Panc1 (cell line): Measurements from ENCODE around the gene TMPRSS6. TPM values are rescaled to one million over a fixed set of nuclear protein-coding genes. Genes with fewer than 3 reads are reported as not detected.

Experiments used
- ATAC-seq: fragments of 200-7000 bp; cut with Tn5 transposase; 2 replicates; pipeline ENCODE4 v1.9.1; 2020; ENCODE audit warnings: mild to moderate bottlenecking, moderate library complexity
- BruUV-seq: library from RNA; stranded (reverse); fragments of 400-500 nt; replicated peaks from 2 replicates; lab custom pipeline; 2021; lab: Mats Ljungman, UMichigan
- CTCF ChIA-PET: fragments of 300-600 bp; sonication (Branson Sonifier 250); formaldehyde crosslinking; loops from one replicate; lab custom pipeline; 2022; ENCODE audit warnings: antibody characterized with exemption; lab: Charles Lee
- POLR2A ChIA-PET: fragments of 300-600 bp; sonication (Branson Sonifier 250); formaldehyde crosslinking; loops from one replicate; lab custom pipeline; 2022; ENCODE audit warnings: antibody characterized with exemption; lab: Charles Lee
- DNase-seq: peaks from one replicate; pipeline ENCODE4 v3.0.0-alpha.2; 2010; ENCODE audit warnings: low read depth, low spot score
- H3K27ac ChIP-seq: 2 replicates; pipeline ENCODE4 v1.5.1; 2011; ENCODE audit warnings: mild to moderate bottlenecking, low read length, inconsistent platforms
- H3K27me3 ChIP-seq: fragments of 200-500 bp; sonication (Bioruptor generic); 2 replicates; pipeline ENCODE4 v1.6.0; 2014; ENCODE audit warnings: low read length, inconsistent platforms; ENCODE audit not compliant: control insufficient read depth, insufficient read depth
- H3K36me3 ChIP-seq: fragments of 200-500 bp; sonication (Bioruptor generic); 2 replicates; pipeline ENCODE4 v1.5.1; 2014; ENCODE audit warnings: inconsistent platforms, mild to moderate bottlenecking, low read length, moderate library complexity; ENCODE audit not compliant: control insufficient read depth, insufficient read depth
- H3K4me1 ChIP-seq: 2 replicates; pipeline ENCODE4 v1.5.1; 2011; ENCODE audit warnings: inconsistent platforms, mild to moderate bottlenecking, low read length, moderate library complexity; ENCODE audit not compliant: control insufficient read depth, insufficient read depth
- H3K4me3 ChIP-seq, 2 experiments: 2 replicates each; pipeline ENCODE4 v1.5.1; 2011 to 2012; ENCODE audit warnings: low read depth in 2 of 2, low read length in 2 of 2, mild to moderate bottlenecking in 2 of 2, inconsistent platforms in 1 of 2, moderate library complexity in 1 of 2
- H3K9me3 ChIP-seq: fragments of 200-500 bp; sonication (Bioruptor generic); 2 replicates; pipeline ENCODE4 v1.5.1; 2014; ENCODE audit warnings: low read depth, mild to moderate bottlenecking, inconsistent platforms, low read length, moderate library complexity; ENCODE audit not compliant: control insufficient read depth, insufficient read depth
- CTCF ChIP-seq: fragments of 450-650 bp; IDR thresholded peaks from 2 replicates; pipeline ENCODE4 v1.5.1; 2017; ENCODE audit warnings: mild to moderate bottlenecking
- POLR2AphosphoS5 ChIP-seq: IDR thresholded peaks from 2 replicates; pipeline ENCODE4 v1.6.1; 2012; ENCODE audit warnings: mild to moderate bottlenecking, low read depth, low read length, moderate library complexity
- REST ChIP-seq, 2 experiments: IDR thresholded peaks; 2 replicates each; pipeline ENCODE4 v1.6.1; 2011 to 2012; ENCODE audit warnings: low read depth in 2 of 2, control low read depth in 1 of 2, low read length in 1 of 2, mild to moderate bottlenecking in 1 of 2, moderate library complexity in 1 of 2; ENCODE audit not compliant: insufficient read depth in 1 of 2
- SIN3A ChIP-seq: IDR thresholded peaks from 2 replicates; pipeline ENCODE4 v1.6.1; 2012; ENCODE audit warnings: low read depth, mild to moderate bottlenecking, low read length, moderate library complexity, borderline replicate concordance; ENCODE audit not compliant: insufficient read depth
- TCF7L2 ChIP-seq: IDR thresholded peaks from 2 replicates; pipeline ENCODE4 v1.6.1; 2011; ENCODE audit warnings: mild to moderate bottlenecking, low read depth, low read length, inconsistent platforms
- in situ Hi-C: cut with HindIII; loops from 2 replicates; pipeline ENCODE4 v1.10.0; 2016; ENCODE audit warnings: low sequenced_read_pairs, low pct_unique_long_range_greater_than_20kb
- intact Hi-C: fragments of 100-400 bp; cut with micrococcal nuclease; formaldehyde crosslinking; loops from one replicate; pipeline ENCODE4 v1.10.0; 2022; ENCODE audit not compliant: unreplicated experiment
- total RNA-seq: library from RNA; stranded (reverse); gene quantifications from one replicate; pipeline ENCODE4 v1.2.1, GENCODE V29; 2021; ENCODE audit not compliant: unreplicated experiment

TMPRSS6 gene
- total RNA-seq, 1 experiment from 2014 or later = not detected

DNA sequence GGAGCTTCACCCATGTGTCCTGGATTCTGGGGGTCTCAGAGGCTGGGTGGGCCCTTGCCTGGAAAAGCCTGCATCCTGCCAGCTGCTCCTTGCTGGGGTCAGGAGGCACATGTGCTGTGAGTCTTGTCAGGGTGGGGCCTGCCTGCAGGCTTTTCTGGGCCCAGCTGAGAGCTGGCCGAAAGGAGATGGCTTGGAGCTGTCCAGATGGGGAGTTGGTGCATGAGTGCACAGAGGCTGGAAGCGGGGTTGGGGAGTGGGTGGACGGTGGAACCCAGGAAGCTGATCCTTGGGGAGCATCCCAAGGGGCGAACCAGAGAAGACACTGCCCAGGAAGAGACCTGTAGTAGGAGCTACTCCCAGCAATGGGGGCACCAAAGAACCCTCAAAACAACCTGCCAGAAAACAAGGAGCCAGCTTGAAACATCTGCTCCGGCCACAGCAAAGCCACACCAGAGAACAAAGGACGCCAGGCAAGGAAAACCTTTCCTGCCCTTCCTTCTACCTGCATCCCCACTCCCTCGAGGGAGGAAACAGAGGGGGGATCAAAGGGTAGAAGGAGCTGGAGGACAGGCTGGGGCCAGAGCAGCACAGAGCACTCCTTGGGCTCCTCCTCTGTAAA lies 66.2 kb downstream of the TMPRSS6 start:
- H3K27me3 ChIP-seq = no peaks in the 10 kb centered on the region
- POLR2A ChIA-PET = no interaction called here
- no peaks in the 10 kb centered on the region for H3K4me1 ChIP-seq
- intact Hi-C loops = no loop called here
- CTCF ChIA-PET = interaction anchor here (0.8 kb wide), 1 partner anchor 13 kb away, joined by 3 read pairs; no protein-coding TSS in a partner anchor
- H3K36me3 ChIP-seq = no peaks in the 10 kb centered on the region
- in situ Hi-C loops = no loop called here
- no peak for DNase-seq
- H3K9me3 ChIP-seq = no peaks in the 10 kb centered on the region
- 0 out of 2 replicates have a peak, but pooled peaks have one; percentile 10 for ATAC-seq
- H3K4me3 ChIP-seq = no peak overlapping the region
- BruUV-seq = no TSS peak
- TF ChIP-seq TCF7L2 = no peak
- TF ChIP-seq REST (IDR thresholded peaks at IDR 0.05; ENCODE audit: insufficient read depth in 1 of 2, low read depth in 2 of 2, low read length in 1 of 2) = no peak
- TF ChIP-seq POLR2AphosphoS5 = no peak
- TF ChIP-seq CTCF = no peak
- H3K27ac ChIP-seq = no peak overlapping the region

DNA sequence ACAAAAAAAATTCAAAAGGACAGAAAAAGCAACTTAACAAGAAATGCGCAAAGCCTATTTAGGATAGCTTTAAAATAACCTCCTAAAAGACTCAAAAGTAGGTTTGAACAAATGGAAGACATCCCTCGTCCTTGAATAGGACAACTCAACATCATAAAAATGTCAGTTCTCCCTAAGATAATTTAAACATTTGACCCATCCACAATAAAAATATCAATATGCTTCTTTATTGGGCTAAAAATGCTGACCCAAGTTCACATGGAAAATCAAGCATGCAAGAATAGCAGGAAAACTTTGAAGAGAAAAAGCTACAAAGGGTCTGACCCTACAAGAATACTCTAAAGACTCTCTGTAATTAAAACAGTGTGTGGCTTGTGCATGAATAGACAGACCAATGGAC lies 70.0 kb downstream of the TMPRSS6 start:
- TF ChIP-seq POLR2AphosphoS5 (no peak), TCF7L2 (no peak), SIN3A (no peak), REST (IDR thresholded peaks at IDR 0.05; ENCODE audit: insufficient read depth in 1 of 2, low read depth in 2 of 2, low read length in 1 of 2) (no peak), CTCF (no peak)
- Histone ChIP-seq H3K4me3 (no peak overlapping the region), H3K4me1 (no peaks in the 10 kb centered on the region), H3K27me3 (no peaks in the 10 kb centered on the region), H3K27ac (no peak overlapping the region), H3K9me3 (no peaks in the 10 kb centered on the region), H3K36me3 (no peaks in the 10 kb centered on the region)
- ATAC-seq (no peak), DNase-seq (no peak)
- no TSS peak for BruUV-seq
- intact Hi-C loops (no loop called here), in situ Hi-C loops (no loop called here)
- POLR2A ChIA-PET = no interaction called here
- CTCF ChIA-PET = no interaction called here
